Thyroid gland (tissue), 4 donors: ENCODE data around the gene RHOT1. TPM values are rescaled to one million over a fixed set of nuclear protein-coding genes. Genes with fewer than 3 reads are reported as not detected.
"Not testable (repeated sequence)": the region's sequence is repeated elsewhere in the genome, so short reads cannot be mapped to it uniquely, and the experiment has no call there.

Experiments
- DNase-seq, 2 donors: peaks; one replicate each; pipeline ENCODE4 v3.0.0-alpha.2; 2019
- H3K27ac ChIP-seq, 3 donors: fragments of 200-600 bp; sonication (generic); 1 replicate in 2 of 3; 2 replicates in 1 of 3; pipeline ENCODE4 v1.5.1; 2016 to 2019; ENCODE audit warnings: mild to moderate bottlenecking in 1 of 3, moderate library complexity in 1 of 3
- H3K27me3 ChIP-seq: fragments of 200-600 bp; sonication (generic); one replicate; pipeline ENCODE4 v1.5.1; 2019
- H3K36me3 ChIP-seq, 2 donors: fragments of 200-600 bp; sonication (generic); one replicate each; pipeline ENCODE4 v1.5.1; 2016 to 2019
- H3K4me1 ChIP-seq, 2 donors: fragments of 200-600 bp; sonication (generic); one replicate each; pipeline ENCODE4 v1.5.1; 2017 to 2019
- H3K4me3 ChIP-seq, 3 donors: fragments of 200-600 bp; sonication (generic); replicated peaks in 1 of 3; 1 replicate in 2 of 3; 2 replicates in 1 of 3; pipeline ENCODE4 v1.5.1; 2016; ENCODE audit warnings: mild to moderate bottlenecking in 1 of 3
- H3K9me3 ChIP-seq: fragments of 200-600 bp; sonication (generic); one replicate; pipeline ENCODE4 v1.5.1; 2017
- POLR2A ChIP-seq, 2 donors: fragments of 450-650 bp; IDR thresholded peaks; one replicate each; pipeline ENCODE4 v1.6.1; 2017; ENCODE audit warnings: antibody characterized with exemption in 2 of 2, mild to moderate bottlenecking in 2 of 2, moderate library complexity in 1 of 2
- WGBS, 2 donors: methylation state at CpG; one replicate each; pipeline ENCODE4 v1.1.5; 2017; 5-methylcytosine and 5-hydroxymethylcytosine counted together
- intact Hi-C: fragments of 100-400 bp; cut with DNase I; formaldehyde crosslinking; loops from one replicate; pipeline ENCODE4 v1.15.1; 2023
- total RNA-seq, 4 donors: library from RNA; depleted of rRNA; stranded (reverse); fragments of >200 nt; gene quantifications; one replicate each; pipeline ENCODE4 v1.2.3, GENCODE V29; 2016
- TF ChIP-seq, protein P1 (sequence below), 6 experiments: fragments of 200-600 bp in 3 of 6; fragments of 450-650 bp in 3 of 6; sonication (generic) in 3 of 6; IDR thresholded peaks; one replicate each; pipeline ENCODE4 v1.5.1; 2016 to 2019; ENCODE audit warnings: antibody characterized with exemption in 6 of 6, mild to moderate bottlenecking in 2 of 6, inconsistent platforms in 1 of 6, moderate library complexity in 1 of 6

RHOT1 gene
- total RNA-seq, 4 donors from 2014 or later = 45.1 to 59.1 (median 51.4) TPM

DNA sequence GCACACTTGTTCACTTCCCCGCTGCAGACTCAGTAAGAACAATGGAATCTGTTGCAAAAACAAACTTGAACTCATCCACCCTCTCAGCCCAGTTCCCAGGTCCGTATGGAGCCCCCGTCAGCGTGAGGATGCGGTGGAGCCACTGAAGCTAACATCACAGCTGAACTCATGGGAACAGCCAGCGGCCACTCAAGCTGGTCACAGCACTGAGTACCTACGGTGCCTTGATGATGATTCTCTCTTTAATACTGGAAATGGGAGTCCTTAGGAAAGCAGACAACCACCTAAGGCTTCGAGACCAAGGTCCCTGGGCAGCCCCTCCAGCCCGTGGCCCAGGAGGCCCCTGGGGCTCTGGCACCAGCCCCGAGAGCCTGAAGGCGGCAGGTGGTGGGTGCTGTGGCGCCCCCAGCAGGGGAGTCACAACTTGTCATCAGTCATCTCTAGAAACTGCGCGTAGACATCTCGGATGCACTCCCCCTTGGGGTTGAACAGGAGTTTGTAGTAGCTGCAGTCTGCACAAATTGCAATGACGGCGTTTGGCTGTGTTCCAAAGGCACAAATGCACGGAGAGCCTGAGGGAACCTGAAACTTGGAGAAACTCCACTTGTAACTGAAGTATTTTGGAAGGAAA is 31.0 kb upstream of the RHOT1 start:
- TF ChIP-seq, protein P1, sequence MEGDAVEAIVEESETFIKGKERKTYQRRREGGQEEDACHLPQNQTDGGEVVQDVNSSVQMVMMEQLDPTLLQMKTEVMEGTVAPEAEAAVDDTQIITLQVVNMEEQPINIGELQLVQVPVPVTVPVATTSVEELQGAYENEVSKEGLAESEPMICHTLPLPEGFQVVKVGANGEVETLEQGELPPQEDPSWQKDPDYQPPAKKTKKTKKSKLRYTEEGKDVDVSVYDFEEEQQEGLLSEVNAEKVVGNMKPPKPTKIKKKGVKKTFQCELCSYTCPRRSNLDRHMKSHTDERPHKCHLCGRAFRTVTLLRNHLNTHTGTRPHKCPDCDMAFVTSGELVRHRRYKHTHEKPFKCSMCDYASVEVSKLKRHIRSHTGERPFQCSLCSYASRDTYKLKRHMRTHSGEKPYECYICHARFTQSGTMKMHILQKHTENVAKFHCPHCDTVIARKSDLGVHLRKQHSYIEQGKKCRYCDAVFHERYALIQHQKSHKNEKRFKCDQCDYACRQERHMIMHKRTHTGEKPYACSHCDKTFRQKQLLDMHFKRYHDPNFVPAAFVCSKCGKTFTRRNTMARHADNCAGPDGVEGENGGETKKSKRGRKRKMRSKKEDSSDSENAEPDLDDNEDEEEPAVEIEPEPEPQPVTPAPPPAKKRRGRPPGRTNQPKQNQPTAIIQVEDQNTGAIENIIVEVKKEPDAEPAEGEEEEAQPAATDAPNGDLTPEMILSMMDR (IDR thresholded peaks at IDR 0.05) = peak in 4 of 6 experiments; percentile 20 to 40 (median 34)
- no peak for TF ChIP-seq POLR2A (IDR thresholded peaks at IDR 0.05)
- no peak overlapping the region for H3K4me3 ChIP-seq
- peak; percentile 84 to 91 for DNase-seq

DNA sequence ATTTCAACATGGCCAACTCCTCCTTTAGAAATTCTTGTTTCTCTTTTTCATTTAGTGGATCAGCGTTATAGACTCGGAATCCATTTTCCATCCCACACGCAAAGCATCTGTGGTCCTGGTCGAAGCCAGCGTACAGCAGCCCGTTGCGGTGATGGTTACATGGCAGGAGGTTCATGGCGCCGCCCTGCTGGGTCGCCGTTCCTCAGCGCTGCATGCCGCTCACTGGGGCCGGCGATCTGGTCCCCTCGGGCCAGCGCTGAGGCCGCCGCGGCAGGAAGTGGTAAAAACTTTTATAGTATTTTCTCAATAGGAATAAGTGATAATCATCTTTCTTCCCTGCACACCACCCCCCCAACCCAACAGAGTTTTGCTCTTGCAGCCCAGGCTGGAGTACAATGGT is 29.9 kb upstream of the RHOT1 start:
- H3K27me3 ChIP-seq = no peaks in the 10 kb centered on the region
- peaks cover 11 to 12% of the 10 kb centered on the region in 2 donors for H3K4me1 ChIP-seq
- no peak overlapping the region for H3K27ac ChIP-seq
- 95 to 96% methylated on average over 20 of the region's 20 CpGs for whole genome bisulfite sequencing, 2 donors
- H3K4me3 ChIP-seq = no peak overlapping the region
- intact Hi-C loops = no loop called here
- no peaks in the 10 kb centered on the region for H3K9me3 ChIP-seq
- no peak for DNase-seq
- TF ChIP-seq POLR2A (IDR thresholded peaks at IDR 0.05) = no peak
- TF ChIP-seq, protein P1 (IDR thresholded peaks at IDR 0.05) = no peak
- H3K36me3 ChIP-seq = no peaks in the 10 kb centered on the region

More for the DNA sequence above, 31.0 kb upstream of the RHOT1 start:
- peaks cover 11 to 12% of the 10 kb centered on the region in 2 donors for H3K4me1 ChIP-seq
- intact Hi-C loops = no loop called here
- H3K27ac ChIP-seq = peak overlapping the region in 1 of 3 donors; percentile 10
- WGBS, 2 donors = 21 to 25% methylated on average over 10 to 15 of the region's 18 CpGs
- H3K27me3 ChIP-seq = no peaks in the 10 kb centered on the region
- H3K9me3 ChIP-seq = no peaks in the 10 kb centered on the region
- no peaks in the 10 kb centered on the region for H3K36me3 ChIP-seq

DNA sequence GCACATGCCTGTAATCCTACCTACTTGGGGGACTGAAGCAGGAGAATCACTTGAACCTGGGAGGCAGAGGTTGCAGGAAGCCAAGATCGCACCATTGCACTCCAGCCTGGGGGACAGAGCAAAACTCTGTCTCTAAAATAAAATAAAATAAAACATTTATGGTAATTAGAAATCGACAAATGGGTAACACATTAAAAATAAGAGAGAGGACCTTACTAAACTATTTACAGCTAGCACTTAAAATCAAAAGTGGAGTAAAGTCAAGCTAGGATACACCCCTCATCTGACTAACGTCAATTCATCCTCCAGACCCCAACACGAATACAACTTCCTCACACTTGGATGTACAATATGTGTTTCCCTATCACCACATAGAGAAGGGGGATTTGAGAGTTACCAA is 27.8 kb upstream of the RHOT1 start:
- intact Hi-C loops = no loop called here
- H3K27ac ChIP-seq = no peak overlapping the region

DNA sequence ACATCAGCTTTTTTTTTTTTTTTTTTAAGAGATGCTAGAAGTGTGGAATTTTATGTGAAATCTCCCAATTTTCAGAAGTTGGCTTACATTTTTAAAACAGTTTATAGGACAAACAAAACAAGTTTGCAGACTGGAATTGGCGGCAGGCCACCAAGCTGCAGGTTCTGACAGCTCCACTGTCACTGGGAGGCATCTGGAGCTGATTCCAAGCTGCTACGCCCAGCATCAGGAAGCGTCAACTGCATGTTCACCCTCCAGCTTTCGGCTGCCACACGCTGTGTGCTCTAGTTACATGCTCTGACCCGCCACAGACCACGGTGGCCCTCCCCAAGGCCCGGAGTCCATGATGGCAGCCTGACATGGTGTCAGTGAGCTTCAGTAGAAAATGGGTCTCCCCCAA is 26.8 kb upstream of the RHOT1 start:
- H3K4me3 ChIP-seq, intact Hi-C loops, H3K27me3 ChIP-seq, H3K9me3 ChIP-seq, DNase-seq, H3K27ac ChIP-seq, H3K36me3 ChIP-seq: not testable (repeated sequence)
- peaks cover 11 to 12% of the 10 kb centered on the region in 2 donors for H3K4me1 ChIP-seq
- 95 to 96% methylated on average over 4 to 8 of the region's 8 CpGs for WGBS, 2 donors

More for the DNA sequence above, 27.8 kb upstream of the RHOT1 start:
- TF ChIP-seq, protein P1 (IDR thresholded peaks at IDR 0.05) = no peak
- TF ChIP-seq POLR2A (IDR thresholded peaks at IDR 0.05) = no peak
- no peaks in the 10 kb centered on the region for H3K36me3 ChIP-seq
- WGBS, 2 donors = 51 to 58% methylated on average over 4 of the region's 4 CpGs
- DNase-seq = no peak
- no peaks in the 10 kb centered on the region for H3K27me3 ChIP-seq
- H3K4me3 ChIP-seq = no peak overlapping the region
- H3K4me1 ChIP-seq = peaks cover 11 to 12% of the 10 kb centered on the region in 2 donors
- no peaks in the 10 kb centered on the region for H3K9me3 ChIP-seq

DNA sequence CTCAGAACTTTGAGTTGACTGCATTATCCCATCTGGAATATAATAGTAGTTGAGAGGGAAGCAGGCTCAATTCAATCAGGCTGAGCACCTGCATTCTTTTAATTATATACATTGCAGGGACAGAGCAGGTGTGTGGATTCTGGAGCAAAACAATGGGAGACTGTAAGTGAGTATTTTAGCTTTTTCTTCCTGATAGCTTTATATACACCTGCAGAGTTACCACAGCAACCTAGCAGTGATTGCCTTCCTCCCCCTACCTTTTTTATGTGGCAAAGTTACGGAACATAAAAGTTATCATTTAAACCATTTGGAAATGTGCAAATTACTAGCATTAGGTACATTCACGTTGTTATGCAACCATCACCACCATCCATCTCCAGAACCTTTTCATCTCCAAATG is 25.4 kb upstream of the RHOT1 start:
- DNase-seq = no peak
- no peaks in the 10 kb centered on the region for H3K27me3 ChIP-seq
- TF ChIP-seq, protein P1 (IDR thresholded peaks at IDR 0.05) = no peak
- TF ChIP-seq POLR2A (IDR thresholded peaks at IDR 0.05) = no peak
- no peaks in the 10 kb centered on the region for H3K36me3 ChIP-seq
- intact Hi-C loops = no loop called here
- H3K4me3 ChIP-seq = no peak overlapping the region
- WGBS, 2 donors = 83 to 85% methylated on average over 2 of the region's 2 CpGs
- no peaks in the 10 kb centered on the region for H3K9me3 ChIP-seq
- H3K27ac ChIP-seq = no peak overlapping the region
- H3K4me1 ChIP-seq = peaks cover 2% of the 10 kb centered on the region in 2 donors
